ENCODE data around the gene IRAG1. TPM values are rescaled to one million over a fixed set of nuclear protein-coding genes. Genes with fewer than 3 reads are reported as not detected.

The IRAG1 gene
- total RNA-seq, 4 donors from 2014 or later: 3.5 to 48.4 (median 9.9) TPM

Small RNA genes lying within 50 kb of the gene (small RNA-seq; reads per million reads assigned to genes)
- 0 reads per million in 4 donors for gene RF00019

Other genes starting within 250 kb of the IRAG1 start
- 10 to 100 TPM in 2 of 4 donors, 1 to 10 TPM in 2; 8.7 to 15.2 (median 9.8) TPM for gene AMPD3, start 238.5 kb downstream of the IRAG1 start, total RNA-seq
- 10 to 100 TPM; 51.7 to 88.4 (median 56.9) TPM for gene RNF141, start 152.6 kb downstream of the IRAG1 start, total RNA-seq
- gene LYVE1, start 125.1 kb downstream of the IRAG1 start, total RNA-seq: 10 to 100 TPM in 2 of 4 donors, 1 to 10 TPM in 1, under 1 TPM in 1; 0.42 to 66.8 (median 21.6) TPM
- 10 to 100 TPM; 21.4 to 34.4 (median 27.0) TPM for gene CTR9, start 57.5 kb upstream of the IRAG1 start, total RNA-seq
- 100 to 1,000 TPM; 476 to 665 (median 547) TPM for gene EIF4G2, start 115.2 kb upstream of the IRAG1 start, total RNA-seq
- gene ZBED5, start 164.3 kb upstream of the IRAG1 start, total RNA-seq: 10 to 100 TPM; 13.4 to 39.5 (median 25.0) TPM